ENCODE data around the gene GTF3C6. TPM values are rescaled to one million over a fixed set of nuclear protein-coding genes. Genes with fewer than 3 reads are reported as not detected.

GTF3C6 gene
- total and polyA plus RNA-seq, 10 of the 15 experiments (the other 5 are each of a cell fraction or from before 2014, with no cell fraction given), result 42.8 to 261 (median 116) TPM

Other genes starting within 250 kb of the GTF3C6 start
- 11.5 and 13.5 TPM in 2 replicates for gene CDK19, start 143.2 kb upstream of the GTF3C6 start, total RNA-seq (2014; rRNA removed)
- gene CDK19, start 143.2 kb upstream of the GTF3C6 start, total RNA-seq (2014; rRNA removed; fragmentation: Illumina TruSeq; extraction: Trizol), result 14.7 and 14.8 TPM in 2 replicates
- gene CDK19, start 143.2 kb upstream of the GTF3C6 start, total RNA-seq (2021), result 16.2 and 18.6 TPM in 2 replicates
- 21.4 and 29.9 TPM in 2 replicates for gene CDK19, start 143.2 kb upstream of the GTF3C6 start, polyA plus RNA-seq (2011; rRNA removed)
- 15.9 and 17.5 TPM in 2 replicates for gene CDK19, start 143.2 kb upstream of the GTF3C6 start, polyA plus RNA-seq (2014; fragmentation: Illumina TruSeq; extraction: Trizol)
- 10 to 100 TPM in 1 of 2 experiments, 1 to 10 TPM in 1; 4.6 to 10.1 TPM for gene CDK19, start 143.2 kb upstream of the GTF3C6 start, polyA plus RNA-seq (2014; fragmentation: Nextera tagmentation; extraction: Ambion mirVana)
- 8.9 and 13.4 TPM in 2 replicates for gene CDK19, start 143.2 kb upstream of the GTF3C6 start, polyA plus RNA-seq (2014; rRNA removed)
- 1 to 10 TPM; 6.7 to 7.6 TPM for gene CDK19, start 143.2 kb upstream of the GTF3C6 start, polyA plus RNA-seq (2016; fragmentation: Nextera tagmentation; extraction: Ambion mirVana)
- 83.1 and 106 TPM in 2 replicates for gene AMD1, start 83.9 kb upstream of the GTF3C6 start, total RNA-seq (2014; rRNA removed)
- 110 and 116 TPM in 2 replicates for gene AMD1, start 83.9 kb upstream of the GTF3C6 start, total RNA-seq (2014; rRNA removed; fragmentation: Illumina TruSeq; extraction: Trizol)
- 73.6 and 75.0 TPM in 2 replicates for gene AMD1, start 83.9 kb upstream of the GTF3C6 start, total RNA-seq (2021)
- gene AMD1, start 83.9 kb upstream of the GTF3C6 start, polyA plus RNA-seq (2011; rRNA removed), result 75.0 and 103 TPM in 2 replicates
- 107 and 134 TPM in 2 replicates for gene AMD1, start 83.9 kb upstream of the GTF3C6 start, polyA plus RNA-seq (2014; fragmentation: Illumina TruSeq; extraction: Trizol)
- 10 to 100 TPM; 59.6 to 75.5 TPM for gene AMD1, start 83.9 kb upstream of the GTF3C6 start, polyA plus RNA-seq (2014; fragmentation: Nextera tagmentation; extraction: Ambion mirVana)
- 45.3 and 58.2 TPM in 2 replicates for gene AMD1, start 83.9 kb upstream of the GTF3C6 start, polyA plus RNA-seq (2014; rRNA removed)
- 10 to 100 TPM; 87.3 to 92.8 TPM for gene AMD1, start 83.9 kb upstream of the GTF3C6 start, polyA plus RNA-seq (2016; fragmentation: Nextera tagmentation; extraction: Ambion mirVana)
- 29.5 and 38.4 TPM in 2 replicates for gene RPF2, start 23.3 kb downstream of the GTF3C6 start, total RNA-seq (2014; rRNA removed)
- gene RPF2, start 23.3 kb downstream of the GTF3C6 start, total RNA-seq (2014; rRNA removed; fragmentation: Illumina TruSeq; extraction: Trizol), result 61.6 and 62.4 TPM in 2 replicates
- gene RPF2, start 23.3 kb downstream of the GTF3C6 start, total RNA-seq (2021), result 43.1 and 43.8 TPM in 2 replicates
- gene RPF2, start 23.3 kb downstream of the GTF3C6 start, polyA plus RNA-seq (2011; rRNA removed), result 59.2 and 101 TPM in 2 replicates
- 67.4 and 83.0 TPM in 2 replicates for gene RPF2, start 23.3 kb downstream of the GTF3C6 start, polyA plus RNA-seq (2014; fragmentation: Illumina TruSeq; extraction: Trizol)
- 100 to 1,000 TPM; 142 to 148 TPM for gene RPF2, start 23.3 kb downstream of the GTF3C6 start, polyA plus RNA-seq (2014; fragmentation: Nextera tagmentation; extraction: Ambion mirVana)
- 27.0 and 37.5 TPM in 2 replicates for gene RPF2, start 23.3 kb downstream of the GTF3C6 start, polyA plus RNA-seq (2014; rRNA removed)
- gene RPF2, start 23.3 kb downstream of the GTF3C6 start, polyA plus RNA-seq (2016; fragmentation: Nextera tagmentation; extraction: Ambion mirVana), result 10 to 100 TPM; 87.7 to 87.8 TPM
- gene SLC16A10, start 128.8 kb downstream of the GTF3C6 start, total RNA-seq (2014; rRNA removed), result 11.5 and 19.0 TPM in 2 replicates
- gene SLC16A10, start 128.8 kb downstream of the GTF3C6 start, total RNA-seq (2014; rRNA removed; fragmentation: Illumina TruSeq; extraction: Trizol), result 7.7 and 8.1 TPM in 2 replicates
- 10.6 and 11.0 TPM in 2 replicates for gene SLC16A10, start 128.8 kb downstream of the GTF3C6 start, total RNA-seq (2021)
- 6.6 and 9.8 TPM in 2 replicates for gene SLC16A10, start 128.8 kb downstream of the GTF3C6 start, polyA plus RNA-seq (2011; rRNA removed)
- gene SLC16A10, start 128.8 kb downstream of the GTF3C6 start, polyA plus RNA-seq (2014; fragmentation: Illumina TruSeq; extraction: Trizol), result 7.9 and 8.2 TPM in 2 replicates
- 1 to 10 TPM; 2.5 to 3.6 TPM for gene SLC16A10, start 128.8 kb downstream of the GTF3C6 start, polyA plus RNA-seq (2014; fragmentation: Nextera tagmentation; extraction: Ambion mirVana)
- 7.5 TPM in 2 replicates for gene SLC16A10, start 128.8 kb downstream of the GTF3C6 start, polyA plus RNA-seq (2014; rRNA removed)
- 1 to 10 TPM; 2.3 to 8.5 TPM for gene SLC16A10, start 128.8 kb downstream of the GTF3C6 start, polyA plus RNA-seq (2016; fragmentation: Nextera tagmentation; extraction: Ambion mirVana)

Data from GM12878 (cell line).